GM21825 (cell line): Measurements from ENCODE around the gene PRTG.
"Not testable (repeated sequence)": the region's sequence is repeated elsewhere in the genome, so short reads cannot be mapped to it uniquely, and the experiment has no call there.

ENCODE experiments used
- ATAC-seq: cut with Tn5 transposase; IDR thresholded peaks from one replicate; pipeline ENCODE4 v1.9.1; 2021; ENCODE audit warnings: mild to moderate bottlenecking, moderate library complexity; ENCODE audit not compliant: unreplicated experiment

The PRTG gene

GRCh38 chr15:55638764-55639163 lies 104.2 kb downstream of the PRTG start:
- ATAC-seq = no peak

GRCh38 chr15:55637086-55637485 lies 105.9 kb downstream of the PRTG start:
- ATAC-seq = no peak

GRCh38 chr15:55633731-55634130 lies 109.2 kb downstream of the PRTG start:
- ATAC-seq = no peak

DNA sequence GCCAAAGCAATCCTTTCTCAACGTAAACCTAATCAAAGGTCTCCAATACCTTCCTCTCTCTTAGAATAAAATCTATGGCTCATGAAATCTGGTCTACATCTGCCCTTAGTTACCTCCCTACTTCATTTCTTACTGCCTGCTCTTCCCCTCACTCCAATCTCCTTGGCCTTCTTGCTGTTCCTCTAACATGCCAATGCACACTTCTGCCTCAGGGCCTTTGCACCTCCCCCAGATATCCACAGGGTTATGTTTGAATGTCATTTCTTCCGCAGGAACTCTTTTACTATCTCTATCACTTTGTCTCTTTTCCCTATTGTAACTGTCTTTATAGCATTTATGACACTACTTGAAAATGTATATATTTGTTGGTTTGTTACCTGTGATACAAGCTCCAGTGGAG lies 110.5 kb downstream of the PRTG start:
- ATAC-seq = no peak

GRCh38 chr15:55630858-55631257 lies 112.1 kb downstream of the PRTG start:
- no peak for ATAC-seq

DNA sequence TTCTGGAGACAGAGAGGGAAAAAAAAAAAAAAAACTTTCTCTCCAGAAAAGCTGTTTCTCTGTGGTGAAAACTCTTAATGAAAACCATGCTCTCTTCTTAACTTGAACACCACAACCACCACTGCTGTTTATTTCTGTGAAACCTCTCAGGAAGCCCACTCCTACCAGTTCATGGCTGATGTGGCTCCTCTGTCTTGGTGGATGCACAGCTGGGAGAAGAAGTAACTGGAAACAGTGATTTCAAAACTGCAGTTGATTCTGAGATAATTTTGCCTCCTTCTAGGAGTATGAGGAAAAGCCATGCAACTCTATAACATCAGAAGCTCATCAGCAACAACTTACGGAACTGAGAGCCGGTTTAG lies 114.6 kb downstream of the PRTG start:
- ATAC-seq = no peak

- ATAC-seq = no peak
Observed at GRCh38 chr15:55627730-55628368, 115.1 kb downstream of the PRTG start.

DNA sequence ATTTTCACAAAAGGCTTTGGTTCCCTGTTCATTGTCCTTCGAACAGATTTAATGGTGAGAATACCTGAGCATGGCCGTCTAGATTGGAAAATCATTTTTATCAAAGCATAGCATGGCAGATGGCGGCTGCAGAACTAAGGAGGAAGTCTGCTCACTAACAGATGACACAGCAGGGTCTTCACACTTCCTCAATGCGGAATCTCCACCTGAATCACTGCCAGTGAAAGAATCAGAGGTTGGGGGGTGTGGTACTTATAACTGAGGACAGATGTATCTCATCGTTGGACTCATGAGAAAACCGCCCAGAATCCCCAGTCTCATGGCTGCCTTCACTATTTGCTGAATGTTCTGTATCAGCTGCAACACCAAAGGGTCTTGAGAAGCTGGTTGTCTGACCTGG lies 123.2 kb downstream of the PRTG start:
- no peak for ATAC-seq

DNA sequence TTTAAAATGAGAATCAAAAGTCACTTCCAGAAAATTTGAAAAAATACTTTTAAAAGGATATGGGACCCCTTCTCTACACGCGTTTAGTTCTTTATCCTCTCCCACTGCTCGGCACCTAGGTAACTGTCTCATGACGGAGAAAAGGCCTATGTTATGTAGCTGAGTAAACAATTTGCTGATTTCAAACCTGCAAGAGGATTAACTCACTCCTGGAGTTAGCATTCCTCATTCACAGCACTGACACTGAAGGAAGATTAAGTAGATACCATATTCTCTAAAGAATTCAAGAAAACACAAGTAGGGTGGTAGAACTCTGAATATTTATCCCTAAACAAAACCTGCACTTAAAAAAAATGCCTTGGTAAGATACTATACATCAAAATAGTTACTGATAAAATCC lies 124.6 kb downstream of the PRTG start:
- ATAC-seq = no peak

GRCh38 chr15:55615445-55615844 lies 127.5 kb downstream of the PRTG start:
- no peak for ATAC-seq

- no peak for ATAC-seq
Observed at GRCh38 chr15:55613727-55614126, 129.2 kb downstream of the PRTG start.

- ATAC-seq = no peak
Observed at GRCh38 chr15:55606214-55606613, 136.7 kb downstream of the PRTG start.

GRCh38 chr15:55601374-55601773 lies 141.6 kb downstream of the PRTG start:
- ATAC-seq = no peak

DNA sequence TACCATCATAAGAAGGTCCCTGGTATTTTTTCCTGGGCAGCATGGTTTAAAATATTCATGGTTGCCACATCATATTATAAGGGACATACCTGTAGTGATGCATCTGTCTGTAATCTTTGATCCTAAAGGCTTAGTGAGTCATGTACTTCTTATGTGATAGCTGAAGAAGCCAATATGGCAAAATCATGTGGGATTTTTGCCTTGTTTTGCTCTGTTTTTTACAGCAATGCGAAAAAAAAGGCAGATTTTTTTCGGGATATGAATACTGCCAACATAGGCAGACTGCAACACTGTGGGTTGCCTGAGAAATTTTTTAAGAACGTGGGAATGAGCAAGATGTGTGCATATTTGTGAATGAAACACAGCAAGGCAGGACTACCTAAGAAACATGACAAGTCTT lies 143.5 kb downstream of the PRTG start:
- no peak for ATAC-seq

GRCh38 chr15:55593019-55593418 lies 149.9 kb downstream of the PRTG start:
- not testable (repeated sequence) for ATAC-seq

DNA sequence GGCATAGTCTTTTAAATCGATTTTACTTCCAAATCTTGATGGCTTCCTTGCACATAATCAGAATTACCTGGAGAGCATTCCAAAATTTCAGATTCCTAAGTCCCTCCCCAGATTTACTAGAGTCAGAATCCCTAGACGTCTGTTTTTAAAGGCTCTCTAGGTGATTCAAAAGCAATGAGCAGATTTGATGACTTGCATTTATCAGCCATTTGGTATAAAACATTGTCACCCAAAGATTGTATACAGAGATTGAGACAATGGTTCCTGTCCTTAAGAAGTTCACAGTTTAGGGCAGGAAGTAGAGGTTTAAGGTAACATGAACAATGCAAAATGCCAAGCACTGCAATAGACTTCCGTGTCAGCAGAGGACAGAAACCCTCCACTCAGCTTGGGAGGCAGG lies 152.2 kb downstream of the PRTG start:
- ATAC-seq = no peak

DNA sequence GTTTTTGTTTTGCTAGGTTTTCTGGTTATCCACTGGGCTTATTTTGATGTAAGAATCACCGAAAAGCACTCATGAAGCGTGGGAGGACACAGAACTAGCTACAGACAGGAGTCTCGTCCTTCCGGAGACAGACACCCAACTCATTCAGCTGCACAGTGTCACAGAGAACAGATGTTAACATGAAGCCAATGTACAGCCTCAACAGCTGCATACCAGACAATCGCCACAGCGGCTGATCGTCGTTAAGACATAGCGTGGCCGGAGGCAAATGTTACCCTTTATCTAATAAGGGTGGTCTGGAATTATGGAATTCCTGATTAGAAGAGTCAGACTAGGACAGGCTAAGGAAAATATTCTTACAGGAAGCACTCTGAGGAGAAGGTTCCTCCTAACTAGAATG lies 153.7 kb downstream of the PRTG start:
- ATAC-seq = no peak

DNA sequence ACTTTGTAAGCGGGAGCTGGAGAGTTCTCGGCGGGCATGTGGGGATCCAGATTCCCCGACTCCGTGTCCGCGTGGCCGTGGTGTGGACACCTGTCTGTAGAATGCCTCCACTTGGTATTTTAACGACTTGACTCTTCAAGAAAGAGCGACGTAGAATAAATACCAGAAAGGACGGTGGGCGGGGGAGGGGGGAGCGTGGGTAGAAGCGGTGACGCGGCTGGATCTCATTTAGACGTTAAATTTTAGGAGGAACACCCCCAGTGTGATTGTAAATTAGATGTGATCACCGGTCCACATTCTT lies 154.2 kb downstream of the PRTG start:
- no peak for ATAC-seq

- ATAC-seq = no peak
Observed at GRCh38 chr15:55588070-55588814, 154.7 kb downstream of the PRTG start, which contains the start of gene PYGO1. Gene PYGO1, minus strand, starts transcription at chr15:55588345. Its CDS starts 462 bp downstream, at chr15:55587883.

GRCh38 chr15:55587321-55588069 lies 155.5 kb downstream of the PRTG start:
- no peak for ATAC-seq

DNA sequence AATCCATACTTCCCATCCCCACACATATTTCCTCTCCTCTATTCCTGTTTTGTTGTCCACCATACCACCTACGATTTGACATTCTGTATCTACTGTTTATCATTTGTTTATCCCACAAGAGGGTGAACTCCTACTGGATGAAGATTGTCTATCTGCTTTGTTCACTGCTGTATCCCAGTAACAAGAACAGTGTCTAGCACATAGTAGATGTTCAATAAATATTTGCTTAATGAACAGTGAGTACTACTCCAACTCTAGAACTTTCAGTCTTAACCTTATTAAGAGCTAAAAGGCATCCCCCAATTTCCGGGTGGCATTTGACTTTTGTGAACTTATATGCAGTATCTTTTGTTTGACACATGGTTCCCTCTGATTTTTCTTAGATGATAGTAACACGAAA lies 156.1 kb downstream of the PRTG start:
- ATAC-seq = no peak

DNA sequence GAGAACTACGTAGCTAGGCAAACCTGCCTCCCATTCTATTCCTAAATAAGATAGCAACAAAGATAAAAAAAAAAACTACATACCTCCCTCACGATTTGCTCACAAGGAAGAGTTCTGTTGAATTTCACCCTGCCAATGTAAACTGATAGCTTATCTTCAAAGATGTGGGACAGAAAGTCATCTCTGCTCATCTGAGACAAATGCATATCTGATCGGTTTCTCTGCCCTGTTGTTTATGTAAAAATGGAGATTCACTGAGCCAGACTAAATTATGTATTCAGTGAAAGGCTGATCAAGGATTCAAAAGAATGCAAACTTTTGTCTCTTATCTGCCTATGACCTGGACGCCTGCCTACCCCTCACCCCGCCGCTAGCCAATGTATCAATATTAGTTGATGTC lies 166.0 kb downstream of the PRTG start:
- no peak for ATAC-seq
